ENCODE data around the gene IDH3G.

The IDH3G gene

DNA sequence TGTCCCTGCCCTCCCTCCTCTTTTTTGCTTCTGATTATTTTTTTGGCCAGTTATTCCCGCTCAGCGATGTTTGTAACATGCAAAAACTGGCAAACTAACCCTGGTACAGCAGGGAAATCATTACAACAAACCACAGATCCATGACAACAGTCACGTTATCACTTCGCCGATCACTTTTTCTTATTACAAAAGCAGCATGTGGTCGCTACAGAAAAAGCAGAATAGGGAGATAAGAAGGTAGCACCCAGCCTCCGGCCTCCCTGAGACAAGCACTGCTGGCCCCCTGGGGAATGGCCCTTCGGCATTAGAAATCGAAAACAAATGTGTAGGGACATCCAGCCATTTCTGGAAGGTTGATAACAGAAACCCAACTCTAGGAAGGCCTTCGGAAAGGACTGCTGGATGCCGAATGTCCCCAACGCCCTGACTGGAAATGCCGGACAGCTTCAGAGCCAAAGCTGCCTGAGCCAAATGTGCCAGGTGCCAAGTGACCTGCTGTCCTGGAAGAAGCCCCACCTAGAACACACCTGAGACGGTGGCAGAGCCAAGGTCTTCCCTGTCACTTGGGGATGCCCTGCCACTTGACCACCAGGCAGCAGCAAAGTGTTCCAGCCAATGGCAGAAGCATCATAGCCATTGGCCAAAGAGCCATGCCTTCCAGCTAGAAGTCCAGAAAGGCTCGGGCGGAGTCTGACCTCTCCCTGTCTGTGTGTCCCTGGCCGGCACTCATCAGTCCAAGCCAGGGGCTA is 2.9 kb downstream of the IDH3G start:
- H4K20me1 ChIP-seq (ENCODE audit: insufficient read depth, low read length): no peaks in the 10 kb centered on the region
- no peak overlapping the region for H2AFZ ChIP-seq (ENCODE audit: low read length)
- no peak overlapping the region for H3K27ac ChIP-seq (ENCODE audit: low read depth, low read length, poor library complexity, severe bottlenecking)
- TF ChIP-seq, protein P1, sequence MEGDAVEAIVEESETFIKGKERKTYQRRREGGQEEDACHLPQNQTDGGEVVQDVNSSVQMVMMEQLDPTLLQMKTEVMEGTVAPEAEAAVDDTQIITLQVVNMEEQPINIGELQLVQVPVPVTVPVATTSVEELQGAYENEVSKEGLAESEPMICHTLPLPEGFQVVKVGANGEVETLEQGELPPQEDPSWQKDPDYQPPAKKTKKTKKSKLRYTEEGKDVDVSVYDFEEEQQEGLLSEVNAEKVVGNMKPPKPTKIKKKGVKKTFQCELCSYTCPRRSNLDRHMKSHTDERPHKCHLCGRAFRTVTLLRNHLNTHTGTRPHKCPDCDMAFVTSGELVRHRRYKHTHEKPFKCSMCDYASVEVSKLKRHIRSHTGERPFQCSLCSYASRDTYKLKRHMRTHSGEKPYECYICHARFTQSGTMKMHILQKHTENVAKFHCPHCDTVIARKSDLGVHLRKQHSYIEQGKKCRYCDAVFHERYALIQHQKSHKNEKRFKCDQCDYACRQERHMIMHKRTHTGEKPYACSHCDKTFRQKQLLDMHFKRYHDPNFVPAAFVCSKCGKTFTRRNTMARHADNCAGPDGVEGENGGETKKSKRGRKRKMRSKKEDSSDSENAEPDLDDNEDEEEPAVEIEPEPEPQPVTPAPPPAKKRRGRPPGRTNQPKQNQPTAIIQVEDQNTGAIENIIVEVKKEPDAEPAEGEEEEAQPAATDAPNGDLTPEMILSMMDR (IDR thresholded peaks at IDR 0.05; ENCODE audit: low read length): no peak
- TF ChIP-seq EZH2 (IDR thresholded peaks at IDR 0.05; ENCODE audit: borderline replicate concordance, low read length): no peak
- no peaks in the 10 kb centered on the region for H3F3A ChIP-seq (ENCODE audit: insufficient read depth, low read length)
- H3K9ac ChIP-seq (ENCODE audit: low read length): no peak overlapping the region
- H3K9me3 ChIP-seq (ENCODE audit: low read length): no peaks in the 10 kb centered on the region
- no peak overlapping the region for H3K4me2 ChIP-seq (ENCODE audit: low read length)
- H3K27me3 ChIP-seq (ENCODE audit: insufficient read depth, low read length): no peaks in the 10 kb centered on the region
- peaks cover 6% of the 10 kb centered on the region; the same call in 1 of the 2 replicates for H3K79me2 ChIP-seq (ENCODE audit: insufficient read depth, low read length)
- peaks cover 25% of the 10 kb centered on the region for H3K4me1 ChIP-seq (ENCODE audit: insufficient read depth, low read length, severe bottlenecking)
- H3K4me3 ChIP-seq (ENCODE audit: low read depth, low read length, poor library complexity, severe bottlenecking): no peak overlapping the region
- peaks cover 26% of the 10 kb centered on the region for H3K36me3 ChIP-seq (ENCODE audit: insufficient read depth, low read length)
- no peaks in the 10 kb centered on the region for H3K9me2 ChIP-seq (ENCODE audit: low read depth, low read length)

DNA sequence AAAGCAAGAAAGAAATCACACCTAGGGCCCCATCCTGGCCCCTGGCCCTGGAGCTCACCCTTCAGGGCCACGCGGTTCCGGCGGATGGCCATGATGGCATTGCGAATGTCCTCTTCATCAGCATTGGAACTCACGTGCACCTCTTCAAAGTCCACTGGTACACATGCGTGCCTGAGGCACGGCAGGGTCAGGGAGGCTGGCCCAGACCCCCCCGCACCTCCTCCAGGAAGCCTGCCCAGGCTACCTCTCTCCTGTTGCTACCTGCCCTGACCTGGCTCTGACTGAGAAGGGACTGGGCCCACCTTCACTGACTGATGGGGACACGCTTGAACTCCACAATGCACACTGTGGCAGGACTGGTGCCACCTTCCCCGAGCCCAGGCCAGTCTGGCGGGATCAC is 4.5 kb downstream of the IDH3G start:
- Histone ChIP-seq H3K4me1 (ENCODE audit: insufficient read depth, low read length, severe bottlenecking) (peaks cover 13% of the 10 kb centered on the region), H3F3A (ENCODE audit: insufficient read depth, low read length) (no peaks in the 10 kb centered on the region), H3K4me2 (ENCODE audit: low read length) (no peak overlapping the region), H3K9me3 (ENCODE audit: low read length) (no peaks in the 10 kb centered on the region), H3K27ac (ENCODE audit: low read depth, low read length, poor library complexity, severe bottlenecking) (no peak overlapping the region), H3K4me3 (ENCODE audit: low read depth, low read length, poor library complexity, severe bottlenecking) (no peak overlapping the region), H4K20me1 (ENCODE audit: insufficient read depth, low read length) (no peaks in the 10 kb centered on the region), H2AFZ (ENCODE audit: low read length) (no peak overlapping the region), H3K79me2 (ENCODE audit: insufficient read depth, low read length) (peaks cover 6% of the 10 kb centered on the region; the same call in 1 of the 2 replicates), H3K9ac (ENCODE audit: low read length) (no peak overlapping the region), H3K27me3 (ENCODE audit: insufficient read depth, low read length) (no peaks in the 10 kb centered on the region), H3K36me3 (ENCODE audit: insufficient read depth, low read length) (peaks cover 24% of the 10 kb centered on the region), H3K9me2 (ENCODE audit: low read depth, low read length) (no peaks in the 10 kb centered on the region)
- TF ChIP-seq, protein P1 (IDR thresholded peaks at IDR 0.05; ENCODE audit: low read length): no peak
- TF ChIP-seq EZH2 (IDR thresholded peaks at IDR 0.05; ENCODE audit: borderline replicate concordance, low read length): no peak

DNA sequence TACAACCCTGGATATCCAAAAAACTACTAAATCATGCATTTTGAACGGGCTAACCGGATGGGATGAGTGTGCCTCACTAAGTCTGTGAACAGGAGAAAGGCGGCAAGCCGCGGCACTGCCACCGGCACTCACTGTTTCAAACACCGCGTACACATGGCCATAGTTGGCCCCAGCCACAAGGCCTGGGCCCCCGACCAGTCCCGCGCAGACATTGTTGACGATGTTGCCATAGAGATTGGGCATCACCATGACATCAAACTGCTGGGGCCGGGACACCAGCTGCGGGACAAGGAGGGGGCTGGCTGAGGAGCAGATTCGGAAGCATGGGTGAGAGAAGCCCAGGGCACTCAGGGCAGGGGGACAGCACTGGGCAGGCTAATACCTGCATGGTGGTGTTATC is 7.5 kb downstream of the IDH3G start:
- H3K4me3 ChIP-seq (ENCODE audit: low read depth, low read length, poor library complexity, severe bottlenecking): no peak overlapping the region
- no peaks in the 10 kb centered on the region for H3K9me2 ChIP-seq (ENCODE audit: low read depth, low read length)
- no peaks in the 10 kb centered on the region for H4K20me1 ChIP-seq (ENCODE audit: insufficient read depth, low read length)
- no peaks in the 10 kb centered on the region for H3K79me2 ChIP-seq (ENCODE audit: insufficient read depth, low read length)
- H2AFZ ChIP-seq (ENCODE audit: low read length): no peak overlapping the region
- TF ChIP-seq EZH2 (IDR thresholded peaks at IDR 0.05; ENCODE audit: borderline replicate concordance, low read length): no peak
- no peak overlapping the region for H3K4me2 ChIP-seq (ENCODE audit: low read length)
- no peak overlapping the region for H3K9ac ChIP-seq (ENCODE audit: low read length)
- H3K27ac ChIP-seq (ENCODE audit: low read depth, low read length, poor library complexity, severe bottlenecking): no peak overlapping the region
- no peaks in the 10 kb centered on the region for H3K27me3 ChIP-seq (ENCODE audit: insufficient read depth, low read length)
- peaks cover 29% of the 10 kb centered on the region for H3K36me3 ChIP-seq (ENCODE audit: insufficient read depth, low read length)
- H3K9me3 ChIP-seq (ENCODE audit: low read length): no peaks in the 10 kb centered on the region
- H3K4me1 ChIP-seq (ENCODE audit: insufficient read depth, low read length, severe bottlenecking): no peaks in the 10 kb centered on the region
- H3F3A ChIP-seq (ENCODE audit: insufficient read depth, low read length): no peaks in the 10 kb centered on the region

Data from OCI-LY1 (cell line).